ENCODE data around the gene ARFGEF2.

Gene ARFGEF2

GRCh38 chr20:48901326-48901725 is 20.2 kb upstream of the ARFGEF2 start:
- DNase-seq, result no peak

- no peak for DNase-seq
These were observed 17.8 kb upstream of the ARFGEF2 start for GRCh38 chr20:48903705-48904104.

- DNase-seq, result peak; percentile 33
These were observed 16.8 kb upstream of the ARFGEF2 start for GRCh38 chr20:48904566-48905296.

- no peak for DNase-seq
These were observed 16.2 kb upstream of the ARFGEF2 start for GRCh38 chr20:48905297-48905647.

- DNase-seq, result no peak
These were observed 15.2 kb upstream of the ARFGEF2 start for GRCh38 chr20:48906221-48906877.

- no peak for DNase-seq
These were observed 12.7 kb upstream of the ARFGEF2 start for GRCh38 chr20:48908656-48909319.

- DNase-seq, result no peak
These were observed 11.6 kb upstream of the ARFGEF2 start for GRCh38 chr20:48909910-48910309.

GRCh38 chr20:48910347-48910781 is 11.1 kb upstream of the ARFGEF2 start:
- no peak for DNase-seq

GRCh38 chr20:48912065-48912464 is 9.4 kb upstream of the ARFGEF2 start:
- peak; percentile 89 for DNase-seq

- no peak for DNase-seq
These were observed 4.8 kb upstream of the ARFGEF2 start for GRCh38 chr20:48916699-48917098.

GRCh38 chr20:48919336-48919881 is 2.1 kb upstream of the ARFGEF2 start:
- no peak for DNase-seq

- DNase-seq, result no peak
These were observed 1.5 kb upstream of the ARFGEF2 start for GRCh38 chr20:48919882-48920526.

- DNase-seq, result no peak
These were observed 864 bp upstream of the ARFGEF2 start for GRCh38 chr20:48920527-48921167.

GRCh38 chr20:48921883-48922820 is 641 bp downstream of the ARFGEF2 start:
- DNase-seq, result peak; percentile 29

- DNase-seq, result no peak
These were observed 1.7 kb downstream of the ARFGEF2 start for GRCh38 chr20:48923149-48923718.

GRCh38 chr20:48924756-48925109 is 3.2 kb downstream of the ARFGEF2 start:
- DNase-seq, result no peak

GRCh38 chr20:48926267-48926666 is 4.8 kb downstream of the ARFGEF2 start:
- no peak for DNase-seq

GRCh38 chr20:48926821-48927220 is 5.3 kb downstream of the ARFGEF2 start:
- no peak for DNase-seq

- DNase-seq, result no peak
These were observed 7.6 kb downstream of the ARFGEF2 start for GRCh38 chr20:48928832-48929725.

GRCh38 chr20:48930035-48930434 is 8.5 kb downstream of the ARFGEF2 start:
- no peak for DNase-seq
